ENCODE measurements around the gene PDZD4.

Gene PDZD4

GRCh38 chrX:153812220-153812619 is 18.1 kb downstream of the PDZD4 start:
- DNase-seq (ENCODE audit: low spot score) = no peak

GRCh38 chrX:153807976-153808375 is 22.4 kb downstream of the PDZD4 start:
- DNase-seq (ENCODE audit: low spot score) = no peak

- no peak for DNase-seq (ENCODE audit: low spot score)
Observed at GRCh38 chrX:153806999-153807575, 23.3 kb downstream of the PDZD4 start.

- no peak for DNase-seq (ENCODE audit: low spot score)
Observed at GRCh38 chrX:153805436-153805835, 24.9 kb downstream of the PDZD4 start.

GRCh38 chrX:153804621-153805020 is 25.7 kb downstream of the PDZD4 start:
- no peak for DNase-seq (ENCODE audit: low spot score)

GRCh38 chrX:153804100-153804595 is 26.2 kb downstream of the PDZD4 start:
- DNase-seq (ENCODE audit: low spot score) = no peak

GRCh38 chrX:153803211-153804099 is 26.9 kb downstream of the PDZD4 start:
- DNase-seq (ENCODE audit: low spot score) = no peak

GRCh38 chrX:153802513-153803045 is 27.8 kb downstream of the PDZD4 start:
- no peak for DNase-seq (ENCODE audit: low spot score)

- DNase-seq (ENCODE audit: low spot score) = no peak
Observed at GRCh38 chrX:153801669-153802068, 28.7 kb downstream of the PDZD4 start.

GRCh38 chrX:153800746-153801145 is 29.6 kb downstream of the PDZD4 start:
- no peak for DNase-seq (ENCODE audit: low spot score)

GRCh38 chrX:153800177-153800722 is 30.1 kb downstream of the PDZD4 start:
- no peak for DNase-seq (ENCODE audit: low spot score)

GRCh38 chrX:153799326-153799725 is 31.0 kb downstream of the PDZD4 start:
- DNase-seq (ENCODE audit: low spot score) = no peak

GRCh38 chrX:153797415-153798015 is 32.8 kb downstream of the PDZD4 start:
- DNase-seq (ENCODE audit: low spot score) = no peak

GRCh38 chrX:153794897-153795816 is 35.2 kb downstream of the PDZD4 start:
- no peak for DNase-seq (ENCODE audit: low spot score)

GRCh38 chrX:153794018-153794896 is 36.1 kb downstream of the PDZD4 start, which contains the start of the genes IDH3G and SSR4:
Gene IDH3G (minus strand): TSS chrX:153794375. CDS start chrX:153794326, 49 bp downstream.
Gene SSR4 (plus strand): TSS chrX:153794668. CDS start chrX:153794688, 20 bp downstream.
- peak; percentile 98 for DNase-seq (ENCODE audit: low spot score)

GRCh38 chrX:153793291-153793690 is 37.1 kb downstream of the PDZD4 start:
- no peak for DNase-seq (ENCODE audit: low spot score)

GRCh38 chrX:153792368-153792767 is 38.0 kb downstream of the PDZD4 start:
- DNase-seq (ENCODE audit: low spot score) = no peak

GRCh38 chrX:153791104-153791852 is 39.1 kb downstream of the PDZD4 start:
- DNase-seq (ENCODE audit: low spot score) = no peak

- DNase-seq (ENCODE audit: low spot score) = no peak
Observed at GRCh38 chrX:153789654-153790053, 40.7 kb downstream of the PDZD4 start.
